HEK293 (cell line): ENCODE results near the gene ADORA3.

Source experiments
- CTCF ChIA-PET: fragments of 350-600 bp; formaldehyde crosslinking; extraction: SDS; loops from one replicate; lab custom pipeline; 2021; ENCODE audit warnings: antibody characterized with exemption; lab: Yijun Ruan, JAX
- POLR2A ChIA-PET: fragments of 300-600 bp; formaldehyde crosslinking; extraction: SDS; loops from one replicate; lab custom pipeline; 2020; ENCODE audit warnings: antibody characterized with exemption, inconsistent platforms; lab: Yijun Ruan, JAX
- H3K27ac ChIP-seq: fragments of 200-500 bp; sonication (Bioruptor generic); 2 replicates; pipeline ENCODE4 v1.5.1; 2014; ENCODE audit warnings: low read depth, low read length, control low read depth, inconsistent platforms; ENCODE audit errors: extremely low read depth
- H3K36me3 ChIP-seq, 2 experiments: fragments of 200-500 bp in 1 of 2; sonication (Bioruptor generic) in 1 of 2; 1 replicate in 1 of 2; 2 replicates in 1 of 2; pipeline ENCODE4 v1.5.1; 2014 to 2017; ENCODE audit warnings: inconsistent platforms in 2 of 2, low read length in 2 of 2; ENCODE audit not compliant: control insufficient read depth in 2 of 2, insufficient read depth in 1 of 2
- H3K4me1 ChIP-seq: fragments of 200-500 bp; sonication (Bioruptor generic); 2 replicates; pipeline ENCODE4 v1.5.1; 2014; ENCODE audit warnings: mild to moderate bottlenecking, low read length, inconsistent platforms; ENCODE audit not compliant: control insufficient read depth, insufficient read depth
- H3K4me3 ChIP-seq: 2 replicates; pipeline ENCODE4 v1.5.1; 2011; ENCODE audit warnings: low read depth, mild to moderate bottlenecking, control low read depth, low read length, moderate library complexity
- H3K9me3 ChIP-seq: fragments of 200-500 bp; sonication (Bioruptor generic); 2 replicates; pipeline ENCODE4 v1.5.1; 2014; ENCODE audit warnings: low read depth, low read length, inconsistent platforms; ENCODE audit not compliant: control insufficient read depth, insufficient read depth
- BCL11A ChIP-seq: fragments of 450-650 bp; formaldehyde crosslinking; IDR thresholded peaks from 2 replicates; pipeline ENCODE4 v1.5.1; 2016; ENCODE audit warnings: low read depth, missing biosample characterization, missing genetic modification characterization
- GLIS1 ChIP-seq: fragments of 450-650 bp; formaldehyde crosslinking; IDR thresholded peaks from 2 replicates; pipeline ENCODE4 v1.5.1; 2016; ENCODE audit warnings: missing biosample characterization, missing genetic modification characterization
- SCRT1 ChIP-seq: fragments of 450-650 bp; formaldehyde crosslinking; IDR thresholded peaks from 2 replicates; pipeline ENCODE4 v1.5.1; 2016; ENCODE audit warnings: missing biosample characterization, missing genetic modification characterization, borderline replicate concordance
- TCF7L2 ChIP-seq: IDR thresholded peaks from 2 replicates; pipeline ENCODE4 v1.6.1; 2011; ENCODE audit warnings: low read depth, mild to moderate bottlenecking, inconsistent platforms, low read length, moderate library complexity, borderline replicate concordance
- ZBTB10 ChIP-seq: fragments of 450-650 bp; formaldehyde crosslinking; IDR thresholded peaks from 2 replicates; pipeline ENCODE4 v1.5.1; 2016; ENCODE audit warnings: missing biosample characterization, missing genetic modification characterization
- ZNF132 ChIP-seq: fragments of 450-650 bp; formaldehyde crosslinking; IDR thresholded peaks from 2 replicates; pipeline ENCODE4 v1.5.1; 2017; ENCODE audit warnings: missing biosample characterization, missing genetic modification characterization, borderline replicate concordance
- ZNF175 ChIP-seq: fragments of 450-650 bp; formaldehyde crosslinking; IDR thresholded peaks from 2 replicates; pipeline ENCODE4 v1.5.1; 2016; ENCODE audit warnings: missing biosample characterization, missing genetic modification characterization
- ZNF324 ChIP-seq: fragments of 450-650 bp; formaldehyde crosslinking; IDR thresholded peaks from 2 replicates; pipeline ENCODE4 v1.5.1; 2016; ENCODE audit warnings: missing biosample characterization, missing genetic modification characterization
- ZNF449 ChIP-seq: fragments of 450-650 bp; formaldehyde crosslinking; IDR thresholded peaks from 2 replicates; pipeline ENCODE4 v1.5.1; 2017; ENCODE audit warnings: missing biosample characterization, mild to moderate bottlenecking, missing genetic modification characterization, moderate library complexity
- ZNF530 ChIP-seq: fragments of 450-650 bp; formaldehyde crosslinking; IDR thresholded peaks from 2 replicates; pipeline ENCODE4 v1.5.1; 2016; ENCODE audit warnings: low read depth, missing biosample characterization, missing genetic modification characterization
- ZNF580 ChIP-seq: fragments of 450-650 bp; formaldehyde crosslinking; IDR thresholded peaks from 2 replicates; pipeline ENCODE4 v1.5.1; 2016; ENCODE audit warnings: missing biosample characterization, missing genetic modification characterization
- ZNF624 ChIP-seq: fragments of 450-650 bp; formaldehyde crosslinking; IDR thresholded peaks from 2 replicates; pipeline ENCODE4 v1.5.1; 2017; ENCODE audit warnings: missing biosample characterization, missing genetic modification characterization
- ZNF704 ChIP-seq: fragments of 450-650 bp; formaldehyde crosslinking; IDR thresholded peaks from 2 replicates; pipeline ENCODE4 v1.5.1; 2016; ENCODE audit warnings: missing biosample characterization, missing genetic modification characterization

ADORA3 gene

GRCh38 chr1:111503585-111504060 lies at the start of gene ADORA3, which contains the start of gene TMIGD3:
Gene ADORA3 (minus strand): TSS chr1:111503633. CDS start chr1:111503354, 279 bp downstream.
Gene TMIGD3 (minus strand): TSS chr1:111503633. CDS start chr1:111503354, 279 bp downstream.
- TF ChIP-seq ZNF324 (tag by site-specific recombination) (no peak), TCF7L2 (no peak), SCRT1 (tag by site-specific recombination) (no peak), ZBTB10 (no peak), ZNF530 (tag by site-specific recombination) (no peak), ZNF175 (no peak), ZNF132 (tag by site-specific recombination) (no peak), ZNF624 (tag by site-specific recombination) (no peak), ZNF580 (tag by site-specific recombination) (no peak), ZNF449 (tag by site-specific recombination) (no peak), ZNF704 (no peak)
- Histone ChIP-seq H3K27ac (no peak within 1 kb of the TSS), H3K36me3 (no peaks in the 10 kb centered on the region), H3K4me1 (no peaks in the 10 kb centered on the region), H3K4me3 (no peak within 1 kb of the TSS), H3K9me3 (no peaks in the 10 kb centered on the region)
- ChIA-PET POLR2A (no interaction called here), CTCF (interaction anchor here (0.5 to 0.7 kb wide), 3 partner anchors 54 to 348 kb away, joined by 3 read pairs; no protein-coding TSS in a partner anchor)

- CTCF ChIA-PET = interaction anchor here (0.5 to 0.7 kb wide), 2 partner anchors 43 to 67 kb away, joined by 3 read pairs; no protein-coding TSS in a partner anchor
- H3K27ac ChIP-seq = no peak overlapping the region
- no peaks in the 10 kb centered on the region for H3K36me3 ChIP-seq
- TF ChIP-seq ZBTB10 (no peak), GLIS1 (no peak), BCL11A (no peak)
- TF ChIP-seq, all 188 proteins: peak for 0
- Histone ChIP-seq H3K4me3 (no peak overlapping the region), H3K4me1 (no peaks in the 10 kb centered on the region), H3K9me3 (no peaks in the 10 kb centered on the region)
- POLR2A ChIA-PET = interaction anchor here (0.6 kb wide), 1 partner anchor 194 kb away, joined by 4 read pairs; no protein-coding TSS in a partner anchor
These were observed 49.8 kb upstream of the ADORA3 start for GRCh38 chr1:111553196-111553595.
